Smooth muscle cell (in vitro differentiated cells): ENCODE measurements around the gene PKD1. TPM values are rescaled to one million over a fixed set of nuclear protein-coding genes. Genes with fewer than 3 reads are reported as not detected.

Experiments
- DNase-seq: peaks from one replicate; lab custom pipeline; 2025; ENCODE audit not compliant: unreplicated experiment; lab: John Stamatoyannopoulos, UW
- H2AFZ ChIP-seq: fragments of 200-600 bp; sonication (generic); 2 replicates; pipeline ENCODE4 v1.6.0; 2016; ENCODE audit warnings: antibody characterized with exemption, low read depth, mild to moderate bottlenecking
- H3F3A ChIP-seq: fragments of 200-600 bp; sonication (generic); 2 replicates; pipeline ENCODE4 v1.6.0; 2017; ENCODE audit warnings: antibody characterized with exemption, low read depth
- H3K27ac ChIP-seq: fragments of 200-600 bp; sonication (generic); 2 replicates; pipeline ENCODE4 v1.5.1; 2016; ENCODE audit warnings: low read depth, mild to moderate bottlenecking
- H3K27me3 ChIP-seq: fragments of 200-600 bp; sonication (generic); 2 replicates; pipeline ENCODE4 v1.6.1; 2016; ENCODE audit warnings: low read depth, mild to moderate bottlenecking
- H3K36me3 ChIP-seq: fragments of 200-600 bp; sonication (generic); 2 replicates; pipeline ENCODE4 v1.5.1; 2016; ENCODE audit warnings: low read depth
- H3K4me1 ChIP-seq: fragments of 200-600 bp; sonication (generic); 2 replicates; pipeline ENCODE4 v1.5.1; 2016; ENCODE audit warnings: low read depth
- H3K4me2 ChIP-seq: fragments of 200-600 bp; sonication (generic); 2 replicates; pipeline ENCODE4 v1.6.0; 2016; ENCODE audit warnings: mild to moderate bottlenecking
- H3K4me3 ChIP-seq: fragments of 200-600 bp; sonication (generic); 2 replicates; pipeline ENCODE4 v1.5.1; 2016; ENCODE audit warnings: mild to moderate bottlenecking
- H3K79me2 ChIP-seq: fragments of 200-600 bp; sonication (generic); 2 replicates; pipeline ENCODE4 v1.6.0; 2016; ENCODE audit warnings: low read depth, mild to moderate bottlenecking
- H3K9ac ChIP-seq: fragments of 200-600 bp; sonication (generic); 2 replicates; pipeline ENCODE4 v1.6.0; 2016; ENCODE audit warnings: low read depth
- H3K9me3 ChIP-seq: fragments of 200-600 bp; sonication (generic); replicated peaks from 2 replicates; pipeline ENCODE4 v1.5.1; 2016; ENCODE audit warnings: low read depth
- H4K20me1 ChIP-seq: fragments of 200-600 bp; sonication (generic); 2 replicates; pipeline ENCODE4 v1.6.0; 2016; ENCODE audit warnings: low read depth
- WGBS: methylation state at CpG from one replicate; pipeline ENCODE4 v1.1.7; 2016; ENCODE audit warnings: low lambda C conversion rate; 5-methylcytosine and 5-hydroxymethylcytosine counted together
- polyA plus RNA-seq: library from polyadenylated mRNA; unstranded; fragments of >200 nt; fragmentation: Nextera tagmentation; extraction: Ambion mirVana; gene quantifications from 2 replicates; pipeline ENCODE4 v1.2.1, GENCODE V29; 2016
- total RNA-seq: library from RNA; depleted of rRNA; stranded (reverse); fragments of >200 nt; gene quantifications from 2 replicates; pipeline ENCODE4 v1.2.3, GENCODE V29; 2014
- TF ChIP-seq, protein P1 (sequence below): fragments of 200-600 bp; sonication (generic); IDR thresholded peaks from 2 replicates; pipeline ENCODE4 v1.5.1; 2017; ENCODE audit warnings: borderline replicate concordance, mild to moderate bottlenecking, antibody characterized with exemption; ENCODE audit not compliant: insufficient read depth, poor library complexity, severe bottlenecking

Gene PKD1
- total and polyA plus RNA-seq, 2 experiments from 2014 or later: 47.9 to 70.1 TPM

GRCh38 chr16:2181952-2182351 is 46.3 kb upstream of the PKD1 start:
- no peaks in the 10 kb centered on the region for H3K79me2 ChIP-seq
- WGBS: 94% methylated on average over 20 of the region's 20 CpGs
- no peak for DNase-seq
- no peaks in the 10 kb centered on the region for H3K4me1 ChIP-seq
- H4K20me1 ChIP-seq: no peaks in the 10 kb centered on the region
- TF ChIP-seq, protein P1, sequence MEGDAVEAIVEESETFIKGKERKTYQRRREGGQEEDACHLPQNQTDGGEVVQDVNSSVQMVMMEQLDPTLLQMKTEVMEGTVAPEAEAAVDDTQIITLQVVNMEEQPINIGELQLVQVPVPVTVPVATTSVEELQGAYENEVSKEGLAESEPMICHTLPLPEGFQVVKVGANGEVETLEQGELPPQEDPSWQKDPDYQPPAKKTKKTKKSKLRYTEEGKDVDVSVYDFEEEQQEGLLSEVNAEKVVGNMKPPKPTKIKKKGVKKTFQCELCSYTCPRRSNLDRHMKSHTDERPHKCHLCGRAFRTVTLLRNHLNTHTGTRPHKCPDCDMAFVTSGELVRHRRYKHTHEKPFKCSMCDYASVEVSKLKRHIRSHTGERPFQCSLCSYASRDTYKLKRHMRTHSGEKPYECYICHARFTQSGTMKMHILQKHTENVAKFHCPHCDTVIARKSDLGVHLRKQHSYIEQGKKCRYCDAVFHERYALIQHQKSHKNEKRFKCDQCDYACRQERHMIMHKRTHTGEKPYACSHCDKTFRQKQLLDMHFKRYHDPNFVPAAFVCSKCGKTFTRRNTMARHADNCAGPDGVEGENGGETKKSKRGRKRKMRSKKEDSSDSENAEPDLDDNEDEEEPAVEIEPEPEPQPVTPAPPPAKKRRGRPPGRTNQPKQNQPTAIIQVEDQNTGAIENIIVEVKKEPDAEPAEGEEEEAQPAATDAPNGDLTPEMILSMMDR: no peak
- H3K36me3 ChIP-seq: no peaks in the 10 kb centered on the region
- H3K9me3 ChIP-seq: no peaks in the 10 kb centered on the region
- no peak overlapping the region for H2AFZ ChIP-seq
- no peak overlapping the region for H3K4me2 ChIP-seq
- no peak overlapping the region for H3K27ac ChIP-seq
- H3F3A ChIP-seq: no peaks in the 10 kb centered on the region
- no peaks in the 10 kb centered on the region for H3K27me3 ChIP-seq
- H3K4me3 ChIP-seq: no peak overlapping the region
- H3K9ac ChIP-seq: no peak overlapping the region

DNA sequence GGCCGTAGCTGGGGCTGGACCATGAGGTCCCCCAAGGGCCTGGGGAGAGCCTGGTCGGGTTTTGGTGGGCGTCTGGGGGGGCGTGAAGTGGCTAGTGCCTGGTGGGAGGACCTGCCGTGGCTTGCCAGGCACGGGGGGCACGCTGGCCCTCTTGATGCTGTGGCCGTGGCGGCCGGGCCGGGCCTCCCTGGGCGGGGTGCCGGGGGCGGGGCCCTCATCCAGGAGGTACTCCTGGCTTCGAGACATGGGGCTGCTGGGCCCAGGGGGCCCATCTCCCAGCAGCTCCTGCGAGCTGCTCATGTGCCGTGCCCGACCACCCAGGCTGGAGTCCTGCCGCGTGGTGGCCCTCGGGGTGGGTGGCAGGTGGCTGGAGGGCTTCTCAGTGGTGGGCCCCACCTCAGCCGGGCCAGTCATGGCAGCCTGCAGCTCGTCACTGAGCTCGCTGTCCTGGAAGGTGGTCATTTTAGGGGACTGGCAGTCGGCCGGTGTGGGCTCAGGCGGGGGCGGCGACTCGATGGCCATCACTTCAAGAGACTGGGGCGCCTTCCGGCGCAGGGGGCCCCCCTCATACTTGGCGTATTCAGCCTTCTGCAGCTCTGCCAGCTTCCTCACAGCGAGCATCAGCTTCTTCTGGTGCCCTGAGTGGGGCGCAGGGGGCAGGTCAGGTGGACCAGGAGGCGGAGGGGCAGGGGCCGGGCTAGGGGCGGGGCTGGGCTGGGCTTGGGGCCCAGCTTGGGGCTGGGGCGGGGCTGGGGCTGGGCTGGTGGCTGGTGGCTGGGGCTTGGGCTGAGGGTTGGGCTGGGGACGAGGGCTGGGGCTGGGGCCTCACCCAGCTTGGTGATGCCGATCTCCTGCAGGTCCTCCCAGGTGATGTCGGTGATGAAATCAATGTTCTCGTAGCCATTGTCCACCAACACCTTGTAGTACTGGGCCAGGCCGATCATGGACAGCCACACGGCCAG is 45.5 kb upstream of the PKD1 start:
- no peaks in the 10 kb centered on the region for H3F3A ChIP-seq
- no peaks in the 10 kb centered on the region for H3K36me3 ChIP-seq
- H3K27me3 ChIP-seq: no peaks in the 10 kb centered on the region
- H3K79me2 ChIP-seq: no peaks in the 10 kb centered on the region
- H3K4me1 ChIP-seq: no peaks in the 10 kb centered on the region
- TF ChIP-seq, protein P1: no peak
- H3K27ac ChIP-seq: no peak overlapping the region
- H4K20me1 ChIP-seq: no peaks in the 10 kb centered on the region
- no peaks in the 10 kb centered on the region for H3K9me3 ChIP-seq
- H3K9ac ChIP-seq: no peak overlapping the region
- H2AFZ ChIP-seq: no peak overlapping the region
- no peak overlapping the region for H3K4me2 ChIP-seq
- WGBS: 95% methylated on average over 33 of the region's 46 CpGs
- H3K4me3 ChIP-seq: no peak overlapping the region
- DNase-seq: no peak

DNA sequence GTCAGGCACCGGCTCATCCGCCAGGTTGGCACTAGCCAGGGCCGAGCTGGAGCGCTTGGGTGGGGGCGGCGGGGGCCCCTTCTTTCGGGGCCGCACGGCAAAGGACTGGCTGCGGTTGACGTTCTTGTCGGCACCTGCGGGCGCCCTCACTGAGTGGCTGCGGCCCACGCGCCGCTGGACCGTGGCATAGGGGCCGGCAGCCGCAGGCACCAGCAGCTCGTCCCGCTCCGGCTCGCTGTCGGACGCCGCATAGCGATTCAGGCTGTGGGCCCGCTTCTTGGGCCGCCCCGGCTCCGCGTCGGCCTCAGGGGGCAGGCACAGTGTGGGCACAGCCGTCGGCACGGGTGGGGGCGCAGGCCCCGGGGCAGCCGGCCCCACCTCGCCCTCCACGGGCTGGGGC is 44.8 kb upstream of the PKD1 start:
- WGBS: 94% methylated on average over 18 of the region's 43 CpGs
- no peaks in the 10 kb centered on the region for H4K20me1 ChIP-seq
- no peak overlapping the region for H3K4me2 ChIP-seq
- no peaks in the 10 kb centered on the region for H3K27me3 ChIP-seq
- DNase-seq: no peak
- H3K9me3 ChIP-seq: no peaks in the 10 kb centered on the region
- H3K36me3 ChIP-seq: no peaks in the 10 kb centered on the region
- no peak overlapping the region for H2AFZ ChIP-seq
- no peaks in the 10 kb centered on the region for H3F3A ChIP-seq
- H3K9ac ChIP-seq: no peak overlapping the region
- H3K27ac ChIP-seq: no peak overlapping the region
- H3K4me3 ChIP-seq: no peak overlapping the region
- TF ChIP-seq, protein P1: no peak
- H3K79me2 ChIP-seq: no peaks in the 10 kb centered on the region
- no peaks in the 10 kb centered on the region for H3K4me1 ChIP-seq
